Adrenal gland (tissue), 12 donors: ENCODE results near the gene POLE2. TPM values are rescaled to one million over a fixed set of nuclear protein-coding genes. Genes with fewer than 3 reads are reported as not detected.

ENCODE experiments used
- DNase-seq, 7 donors: peaks; one replicate each; pipeline ENCODE4 v3.0.0-alpha.2; 2019 to 2020
- H3K27ac ChIP-seq, 5 donors: fragments of 200-600 bp; sonication (generic) in 4 of 5; 1 replicate in 3 of 5; 2 replicates in 2 of 5; pipeline versions ENCODE4 v1.5.1 to v1.8.0; 2016 to 2020; ENCODE audit warnings: mild to moderate bottlenecking in 1 of 5
- H3K27me3 ChIP-seq: fragments of 200-600 bp; 2 replicates; pipeline ENCODE4 v1.8.0; 2021
- H3K36me3 ChIP-seq, 2 donors: fragments of 200-600 bp; replicated peaks in 1 of 2; 1 replicate in 1 of 2; 2 replicates in 1 of 2; pipeline versions ENCODE4 v1.5.1 to v1.8.0; 2018 to 2022
- H3K4me1 ChIP-seq, 2 donors: fragments of 200-600 bp; replicated peaks in 1 of 2; 1 replicate in 1 of 2; 2 replicates in 1 of 2; pipeline versions ENCODE4 v1.5.1 to v1.8.0; 2018 to 2021
- H3K4me3 ChIP-seq, 4 donors: fragments of 200-600 bp; sonication (generic) in 3 of 4; one replicate each; pipeline ENCODE4 v1.5.1; 2016 to 2018
- H3K9me3 ChIP-seq, 3 donors: fragments of 200-600 bp; sonication (generic) in 1 of 3; replicated peaks in 1 of 3; 1 replicate in 2 of 3; 2 replicates in 1 of 3; pipeline versions ENCODE4 v1.5.1 to v1.8.0; 2016 to 2021
- CTCF ChIP-seq, 6 experiments: fragments of 450-650 bp in 4 of 6; fragments of 200-600 bp in 2 of 6; sonication (generic) in 1 of 6; IDR thresholded peaks; 1 replicate in 5 of 6; 2 replicates in 1 of 6; pipeline versions ENCODE4 v1.5.1 to v1.8.0; 2016 to 2021; ENCODE audit warnings: antibody characterized with exemption in 6 of 6, mild to moderate bottlenecking in 2 of 6, moderate library complexity in 1 of 6
- POLR2A ChIP-seq, 2 donors: fragments of 450-650 bp; IDR thresholded peaks; one replicate each; pipeline ENCODE4 v1.6.1; 2017; ENCODE audit warnings: antibody characterized with exemption in 2 of 2, mild to moderate bottlenecking in 2 of 2, moderate library complexity in 1 of 2
- whole genome bisulfite sequencing, 4 donors: extraction: QIAGEN DNeasy Blood & Tissue Kit in 2 of 4; methylation state at CpG; one replicate each; pipeline versions ENCODE4 v1.1.5 to v1.1.7; 2013 to 2017; 5-methylcytosine and 5-hydroxymethylcytosine counted together
- intact Hi-C, 2 donors: fragments of 100-400 bp; cut with DNase I; formaldehyde crosslinking; loops; one replicate each; pipeline versions ENCODE4 v1.14.1 to v1.15.0; 2022 to 2023
- polyA plus RNA-seq, 3 donors: library from polyadenylated mRNA; stranded (reverse); fragments of 200-250 nt in 2 of 3; fragments of 350-450 nt in 1 of 3; fragmentation: Illumina TruSeq in 1 of 3; extraction: RNeasy Lipid Tissue Mini Kit (QIAGEN cat#74804) in 1 of 3; gene quantifications; one replicate each; pipeline ENCODE4 v1.2.3, GENCODE V29; 2013 to 2014
- total RNA-seq, 9 donors: library from RNA; depleted of rRNA in 4 of 9; stranded (reverse); fragments of >200 nt in 4 of 9; fragments of 120-200 nt in 1 of 9; fragmentation: NEBNext Ultra II Directional in 1 of 9; extraction: Animal tissue kit (Norgen Biotek cat#: 25700) in 1 of 9; gene quantifications; one replicate each; pipeline versions ENCODE4 v1.1.0 to v1.2.4, GENCODE V29; 2013 to 2023
- donor health status: healthy with polysubstance abuse.
- donor health status: Bipolar disorder and iron deficiency.
- donor health status: DM: yes; HTN: yes; CAD: no.
- donor health status: DM: no; HTN: no; CAD: no.
- donor health status: DM: no; HTN: no; CAD: no.
- donor health status: DM: yes; HTN: yes; CAD: no.

The POLE2 gene
- total and polyA plus RNA-seq, 12 donors, result 0.95 to 10.4 (median 1.7) TPM

GRCh38 chr14:49623387-49623786 lies 64.6 kb downstream of the POLE2 start:
- no peaks in the 10 kb centered on the region for H3K9me3 ChIP-seq
- no peaks in the 10 kb centered on the region for H3K27me3 ChIP-seq
- peaks cover 0 to 16% of the 10 kb centered on the region in 2 donors for H3K36me3 ChIP-seq
- no peak overlapping the region for H3K27ac ChIP-seq
- no peak overlapping the region for H3K4me3 ChIP-seq
- intact Hi-C loops, result no loop called here
- DNase-seq, result no peak
- peaks cover 18 to 52% of the 10 kb centered on the region in 2 donors for H3K4me1 ChIP-seq
- whole genome bisulfite sequencing, 4 donors, result 46 to 64% (median 52%) methylated on average over 3 of the region's 3 CpGs
- TF ChIP-seq CTCF (IDR thresholded peaks at IDR 0.05), result no peak
- no peak for TF ChIP-seq POLR2A (IDR thresholded peaks at IDR 0.05)

- no peak for DNase-seq
- H3K4me1 ChIP-seq, result peaks cover 18 to 53% of the 10 kb centered on the region in 2 donors
- WGBS, 4 donors, result 9 to 54% (median 37%) methylated on average over 3 of the region's 3 CpGs
- H3K36me3 ChIP-seq, result peaks cover 0 to 25% of the 10 kb centered on the region in 2 donors
- TF ChIP-seq CTCF (IDR thresholded peaks at IDR 0.05) (no peak), POLR2A (IDR thresholded peaks at IDR 0.05) (no peak)
- peak overlapping the region in 4 of 5 donors; percentile 15 to 97 (median 92) for H3K27ac ChIP-seq
- H3K4me3 ChIP-seq, result peak overlapping the region in 2 of 4 donors; percentile 65 to 70
- H3K9me3 ChIP-seq, result no peaks in the 10 kb centered on the region
- H3K27me3 ChIP-seq, result no peaks in the 10 kb centered on the region
- intact Hi-C loops, result no loop called here
Observed at GRCh38 chr14:49622022-49622607, 65.9 kb downstream of the POLE2 start.

GRCh38 chr14:49621114-49621881 lies 66.7 kb downstream of the POLE2 start:
- Histone ChIP-seq H3K4me3 (peak overlapping the region; percentile 65 to 92 (median 70)), H3K4me1 (peaks cover 18 to 53% of the 10 kb centered on the region in 2 donors), H3K36me3 (peaks cover 0 to 25% of the 10 kb centered on the region in 2 donors), H3K9me3 (no peaks in the 10 kb centered on the region), H3K27ac (peak overlapping the region; percentile 91 to 97 (median 93)), H3K27me3 (no peaks in the 10 kb centered on the region)
- peak; percentile 58 to 85 (median 69) for DNase-seq
- WGBS, 4 donors, result 2 to 31% (median 5%) methylated on average over 5 to 65 of the region's 65 CpGs
- no peak for TF ChIP-seq CTCF (IDR thresholded peaks at IDR 0.05)
- no peak for TF ChIP-seq POLR2A (IDR thresholded peaks at IDR 0.05)
- intact Hi-C loops, result no loop called here
